Left ventricle myocardium inferior (tissue), 1 donor: ENCODE data around the gene CASZ1. TPM values are rescaled to one million over a fixed set of nuclear protein-coding genes. Genes with fewer than 3 reads are reported as not detected.

ENCODE experiments used
- DNase-seq: peaks from one replicate; pipeline ENCODE4 v3.0.0-alpha.2; 2020
- H3K27ac ChIP-seq: fragments of 200-600 bp; replicated peaks from 2 replicates; pipeline ENCODE4 v1.8.0; 2021
- H3K27me3 ChIP-seq: fragments of 200-600 bp; 2 replicates; pipeline ENCODE4 v1.8.0; 2021; ENCODE audit warnings: low read depth
- H3K36me3 ChIP-seq: fragments of 200-600 bp; 2 replicates; pipeline ENCODE4 v1.8.0; 2021
- H3K4me1 ChIP-seq: fragments of 200-600 bp; 2 replicates; pipeline ENCODE4 v1.8.0; 2021
- H3K4me3 ChIP-seq: fragments of 200-600 bp; 2 replicates; pipeline ENCODE4 v1.8.0; 2021; ENCODE audit warnings: mild to moderate bottlenecking, moderate library complexity
- H3K9me3 ChIP-seq: fragments of 200-600 bp; replicated peaks from 2 replicates; pipeline ENCODE4 v1.8.0; 2021
- intact Hi-C: fragments of 100-400 bp; cut with micrococcal nuclease; formaldehyde crosslinking; loops from one replicate; pipeline ENCODE4 v1.11.0; 2022
- total RNA-seq: library from RNA; stranded (reverse); fragmentation: NEBNext Ultra II Directional; extraction: Animal tissue kit (Norgen Biotek cat#: 25700); gene quantifications from one replicate; pipeline ENCODE4 v1.2.1, GENCODE V29; 2021
- TF ChIP-seq, protein P1 (sequence below): fragments of 200-600 bp; IDR thresholded peaks from 2 replicates; pipeline ENCODE4 v1.8.0; 2021; ENCODE audit warnings: antibody characterized with exemption, mild to moderate bottlenecking, borderline replicate concordance
- donor health status: DM: no; HTN: yes; CAD: no; lungs with severe emphysema.

The CASZ1 gene
- total RNA-seq, 1 donor from 2014 or later, result 56.3 TPM

DNA sequence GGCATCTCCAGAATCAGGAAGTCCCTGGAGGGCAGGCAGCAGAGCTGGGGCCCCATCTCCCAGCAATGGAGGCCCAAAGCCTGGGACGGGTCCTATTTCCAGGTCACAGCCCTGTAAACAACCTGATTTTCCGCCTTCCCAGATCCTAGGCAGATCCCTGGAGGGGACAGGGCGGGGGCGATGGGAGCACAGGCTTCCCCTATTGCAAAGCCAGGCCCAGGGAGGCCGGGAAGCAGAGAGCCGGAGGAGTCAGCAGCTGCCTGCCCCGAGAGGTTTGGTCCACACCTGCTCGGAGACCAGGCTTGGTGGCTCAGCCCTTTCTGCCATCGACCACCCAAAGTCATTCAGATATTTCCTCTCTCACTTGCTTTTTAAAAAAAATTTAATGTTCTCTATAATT, 29.2 kb downstream of the CASZ1 start:
- peak overlapping the region; percentile 83 for H3K27ac ChIP-seq
- no peaks in the 10 kb centered on the region for H3K9me3 ChIP-seq
- TF ChIP-seq, protein P1, sequence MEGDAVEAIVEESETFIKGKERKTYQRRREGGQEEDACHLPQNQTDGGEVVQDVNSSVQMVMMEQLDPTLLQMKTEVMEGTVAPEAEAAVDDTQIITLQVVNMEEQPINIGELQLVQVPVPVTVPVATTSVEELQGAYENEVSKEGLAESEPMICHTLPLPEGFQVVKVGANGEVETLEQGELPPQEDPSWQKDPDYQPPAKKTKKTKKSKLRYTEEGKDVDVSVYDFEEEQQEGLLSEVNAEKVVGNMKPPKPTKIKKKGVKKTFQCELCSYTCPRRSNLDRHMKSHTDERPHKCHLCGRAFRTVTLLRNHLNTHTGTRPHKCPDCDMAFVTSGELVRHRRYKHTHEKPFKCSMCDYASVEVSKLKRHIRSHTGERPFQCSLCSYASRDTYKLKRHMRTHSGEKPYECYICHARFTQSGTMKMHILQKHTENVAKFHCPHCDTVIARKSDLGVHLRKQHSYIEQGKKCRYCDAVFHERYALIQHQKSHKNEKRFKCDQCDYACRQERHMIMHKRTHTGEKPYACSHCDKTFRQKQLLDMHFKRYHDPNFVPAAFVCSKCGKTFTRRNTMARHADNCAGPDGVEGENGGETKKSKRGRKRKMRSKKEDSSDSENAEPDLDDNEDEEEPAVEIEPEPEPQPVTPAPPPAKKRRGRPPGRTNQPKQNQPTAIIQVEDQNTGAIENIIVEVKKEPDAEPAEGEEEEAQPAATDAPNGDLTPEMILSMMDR, result no peak
- H3K4me1 ChIP-seq, result peaks cover 72% of the 10 kb centered on the region
- intact Hi-C loops, result no loop called here
- H3K4me3 ChIP-seq, result no peak overlapping the region
- no peaks in the 10 kb centered on the region for H3K27me3 ChIP-seq
- no peak for DNase-seq
- H3K36me3 ChIP-seq, result no peaks in the 10 kb centered on the region

DNA sequence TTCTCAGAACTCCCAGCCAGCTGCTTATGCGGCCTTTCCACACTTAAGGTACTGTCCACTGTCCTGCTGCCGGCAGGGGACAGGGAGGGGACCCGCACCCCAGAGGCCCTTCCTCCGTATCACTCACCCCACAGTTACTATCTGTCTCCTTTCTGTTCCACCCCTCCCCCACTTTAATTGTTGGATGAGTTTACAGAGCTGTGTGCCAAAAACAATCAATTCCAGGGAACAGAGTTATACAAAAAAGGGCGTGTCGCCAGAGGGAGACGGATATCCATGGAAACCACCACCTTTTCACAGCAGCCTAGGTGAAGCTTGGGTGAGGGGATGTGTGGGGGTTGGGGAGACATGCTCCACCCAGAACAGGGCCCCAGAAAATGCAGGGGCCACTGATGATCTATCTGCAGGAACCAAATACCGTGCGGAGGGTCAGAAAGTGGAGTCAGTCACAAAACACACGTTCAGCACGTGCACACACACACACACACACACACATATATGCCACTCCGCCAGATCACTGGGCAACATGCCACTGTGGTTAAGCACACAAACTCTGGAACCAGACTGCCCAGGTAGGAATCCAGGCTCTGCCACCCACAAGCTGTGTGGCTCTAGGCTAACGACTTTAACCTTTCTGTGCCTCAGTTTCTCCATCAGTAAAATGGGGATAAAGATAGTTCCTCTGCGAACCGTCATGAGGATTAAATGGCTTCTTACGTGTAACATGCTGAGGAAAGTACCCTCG, 30.5 kb downstream of the CASZ1 start:
- intact Hi-C loops, result no loop called here
- Histone ChIP-seq H3K4me1 (peaks cover 78% of the 10 kb centered on the region), H3K27ac (peak overlapping the region; percentile 83), H3K36me3 (no peaks in the 10 kb centered on the region), H3K4me3 (peak overlapping the region; percentile 14), H3K9me3 (no peaks in the 10 kb centered on the region), H3K27me3 (no peaks in the 10 kb centered on the region)
- DNase-seq, result no peak
- TF ChIP-seq, protein P1, result no peak

DNA sequence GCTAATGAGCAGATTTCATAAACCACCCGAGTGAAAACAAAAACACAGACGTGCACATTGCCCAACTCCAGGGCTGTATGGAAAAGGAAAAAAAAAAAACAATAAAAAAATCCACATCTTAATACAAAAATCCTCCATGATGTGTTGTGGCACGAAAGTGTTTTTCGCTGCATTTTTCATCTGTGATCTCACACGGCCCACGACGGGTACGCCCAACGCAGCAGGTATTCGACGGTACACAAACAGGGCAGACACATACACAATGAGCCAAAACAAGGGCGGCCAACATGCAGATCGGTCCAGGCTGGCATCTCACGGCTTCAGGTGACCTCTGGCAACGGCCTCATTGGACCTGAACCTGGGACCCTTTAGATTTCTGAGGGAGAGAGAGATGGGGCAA, 31.1 kb downstream of the CASZ1 start:
- intact Hi-C loops, result no loop called here
- Histone ChIP-seq H3K9me3 (no peaks in the 10 kb centered on the region), H3K4me3 (peak overlapping the region; percentile 14), H3K27me3 (no peaks in the 10 kb centered on the region), H3K4me1 (peaks cover 78% of the 10 kb centered on the region), H3K27ac (peak overlapping the region; percentile 83), H3K36me3 (peaks cover under 1% of the 10 kb centered on the region)
- no peak for DNase-seq
- TF ChIP-seq, protein P1, result no peak

DNA sequence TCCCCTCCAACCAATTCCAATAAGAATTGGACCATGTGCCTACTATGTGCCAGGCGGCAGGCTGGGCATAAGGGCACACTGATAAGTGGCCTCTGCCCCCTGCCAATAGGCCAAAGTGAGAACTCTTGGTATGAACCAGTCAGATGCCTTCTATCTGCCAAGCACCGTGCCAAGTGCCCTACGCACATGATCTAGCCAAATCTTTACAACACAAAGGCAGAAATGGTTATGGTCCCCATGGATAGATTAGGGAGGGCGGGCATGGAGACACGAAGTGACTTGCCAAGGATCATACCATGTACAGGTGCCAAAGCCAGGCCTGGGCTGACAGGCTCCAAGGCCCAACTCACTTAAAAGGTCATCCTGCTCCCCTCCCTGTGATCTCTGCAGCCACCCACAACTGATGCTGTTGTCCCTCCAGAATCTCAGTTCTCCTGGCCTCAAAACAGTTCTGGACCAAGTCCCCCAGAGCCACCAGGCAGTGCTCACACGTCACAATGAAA, 32.1 kb downstream of the CASZ1 start:
- no peaks in the 10 kb centered on the region for H3K9me3 ChIP-seq
- H3K27ac ChIP-seq, result peak overlapping the region; percentile 83
- intact Hi-C loops, result no loop called here
- H3K4me3 ChIP-seq, result no peak overlapping the region
- TF ChIP-seq, protein P1, result no peak
- peaks cover 10% of the 10 kb centered on the region for H3K36me3 ChIP-seq
- H3K27me3 ChIP-seq, result no peaks in the 10 kb centered on the region
- DNase-seq, result no peak
- peaks cover 88% of the 10 kb centered on the region for H3K4me1 ChIP-seq

DNA sequence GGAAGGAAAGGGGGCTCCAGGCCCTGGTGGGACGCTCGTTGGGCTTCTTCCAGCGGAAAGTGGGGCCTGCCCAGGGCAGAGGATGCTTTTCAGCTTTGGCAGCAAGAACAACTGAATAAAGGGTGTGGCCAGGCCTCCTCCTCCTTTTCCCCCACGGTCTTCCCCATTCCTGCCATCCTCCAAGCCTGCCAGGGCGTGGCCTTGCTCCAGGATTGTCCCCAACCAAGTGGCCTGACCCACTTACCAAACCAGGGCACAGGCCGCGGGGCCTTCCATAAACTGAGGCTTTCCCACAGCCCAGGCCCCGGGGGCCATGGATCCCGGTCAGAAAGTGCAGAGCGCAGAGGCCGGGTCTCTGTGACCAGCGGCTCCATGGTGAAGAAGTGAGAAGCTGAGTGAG, 33.6 kb downstream of the CASZ1 start:
- H3K9me3 ChIP-seq, result no peaks in the 10 kb centered on the region
- TF ChIP-seq, protein P1, result no peak
- H3K4me1 ChIP-seq, result peaks cover 100% of the 10 kb centered on the region
- H3K36me3 ChIP-seq, result peaks cover 11% of the 10 kb centered on the region
- H3K27me3 ChIP-seq, result no peaks in the 10 kb centered on the region
- H3K4me3 ChIP-seq, result no peak overlapping the region
- intact Hi-C loops, result no loop called here
- peak overlapping the region; percentile 83 for H3K27ac ChIP-seq
- no peak for DNase-seq
